Heart right ventricle (tissue), 16 donors: ENCODE results near the gene ITPRID2. TPM values are rescaled to one million over a fixed set of nuclear protein-coding genes. Genes with fewer than 3 reads are reported as not detected.

Experiments
- ATAC-seq, 8 donors: fragments of 200-7000 bp; cut with Tn5 transposase; one replicate each; pipeline ENCODE4 v1.9.1; 2020; ENCODE audit warnings: mild to moderate bottlenecking in 8 of 8, moderate library complexity in 8 of 8, moderate number of reproducible peaks in 1 of 8
- DNase-seq, 2 donors: peaks; one replicate each; pipeline ENCODE4 v3.0.0-alpha.2; 2020
- H3K27ac ChIP-seq, 10 donors: fragments of 200-600 bp; sonication (generic) in 2 of 10; one replicate each; pipeline versions ENCODE4 v1.5.0 to v1.8.0; 2020 to 2022; ENCODE audit warnings: mild to moderate bottlenecking in 3 of 10
- H3K27me3 ChIP-seq, 7 donors: fragments of 200-600 bp; one replicate each; pipeline ENCODE4 v1.8.0; 2021 to 2022; ENCODE audit warnings: mild to moderate bottlenecking in 2 of 7
- H3K36me3 ChIP-seq, 9 donors: fragments of 200-600 bp; sonication (generic) in 1 of 9; one replicate each; pipeline versions ENCODE4 v1.5.0 to v1.8.0; 2020 to 2022; ENCODE audit warnings: mild to moderate bottlenecking in 2 of 9
- H3K4me1 ChIP-seq, 9 donors: fragments of 200-600 bp; sonication (generic) in 1 of 9; one replicate each; pipeline versions ENCODE4 v1.5.0 to v1.8.0; 2020 to 2022; ENCODE audit warnings: mild to moderate bottlenecking in 4 of 9
- H3K4me3 ChIP-seq, 10 donors: fragments of 200-600 bp; sonication (generic) in 2 of 10; one replicate each; pipeline versions ENCODE4 v1.5.0 to v1.8.0; 2020 to 2022; ENCODE audit warnings: mild to moderate bottlenecking in 7 of 10, moderate library complexity in 2 of 10
- H3K9me3 ChIP-seq, 11 donors: fragments of 200-600 bp in 10 of 11; sonication (generic) in 2 of 11; one replicate each; pipeline versions ENCODE4 v1.5.0 to v1.8.0; 2013 to 2022; ENCODE audit warnings: mild to moderate bottlenecking in 2 of 11, control low read depth in 1 of 11, moderate library complexity in 1 of 11
- CTCF ChIP-seq, 9 donors: fragments of 200-600 bp; sonication (generic) in 2 of 9; IDR thresholded peaks; one replicate each; pipeline versions ENCODE4 v1.5.0 to v1.8.0; 2021 to 2022; ENCODE audit warnings: antibody characterized with exemption in 9 of 9, mild to moderate bottlenecking in 5 of 9, moderate library complexity in 1 of 9
- WGBS, 2 donors: extraction: QIAGEN DNeasy Blood & Tissue Kit; methylation state at CpG; one replicate each; pipeline ENCODE4 v1.1.7; 2013; ENCODE audit warnings: inconsistent platforms in 1 of 2; 5-methylcytosine and 5-hydroxymethylcytosine counted together
- intact Hi-C, 10 donors: fragments of 100-400 bp; cut with DNase I; formaldehyde crosslinking; loops; one replicate each; pipeline versions ENCODE4 v1.11.1 to v1.14.2; 2022
- polyA plus RNA-seq, 2 donors: library from polyadenylated mRNA; stranded (reverse); fragments of 200-250 nt; gene quantifications; one replicate each; pipeline ENCODE4 v1.2.3, GENCODE V29; 2013
- total RNA-seq, 10 donors: library from RNA; stranded (reverse); fragmentation: NEBNext Ultra II Directional in 3 of 10; extraction: Animal tissue kit (Norgen Biotek cat#: 25700) in 3 of 10; gene quantifications; one replicate each; pipeline versions ENCODE4 v1.2.1 to v1.2.4, GENCODE V29; 2021 to 2023
- donor health status: Arrhythmogenic right ventricular cardiomyopathy.
- donor health status: ischemic (EF 13 %, LVEDD 7.1; RV severe dilation, severe dysfunction).
- donor health status: healthy with polysubstance abuse.
- donor health status: DM: no; HTN: yes; CAD: no.
- donor health status: DM: no; HTN: no; CAD: no.
- donor health status: ischemic (EF 25% LVEDD 6.9; RV normal size, moderate dysfunction).
- donor health status: ischemic (EF 25% LVEDD 5.7; RV mildly dilated, moderate dysfunction).
- donor health status: healthy.
- donor health status: DM: yes; HTN: yes; CAD: no.
- donor health status: Ischemic cardiomyopathy.
- donor health status: ischemic (EF 35%, LVEDD 5.7; RV mildly dilated, moderate dysfunction).
- donor health status: nonischemic (EF 11% LVEDD 7.7; RV severe dilation, severe dysfunction).
- donor health status: DM: yes; HTN: yes; CAD: no.
- donor health status: PGD.
- donor health status: ischemic (EF 29% LVEDD 5.4; RV normal size, mild dysfunction).
- donor health status: nonischemic (EF 23%, LVEDD 6.1; RV moderate dilation, normal function).

The ITPRID2 gene
- total and polyA plus RNA-seq, 12 donors = 30.6 to 119 (median 67.9) TPM

- Histone ChIP-seq H3K4me1 (peaks cover 0 to 8% (median 0%) of the 10 kb centered on the region in 9 donors), H3K36me3 (no peaks in the 10 kb centered on the region), H3K9me3 (no peaks in the 10 kb centered on the region), H3K4me3 (no peak overlapping the region), H3K27me3 (no peaks in the 10 kb centered on the region), H3K27ac (no peak overlapping the region)
- intact Hi-C loops = no loop called here
- ATAC-seq = no peak
- WGBS, 2 donors = 36 to 39% methylated on average over 2 of the region's 2 CpGs
- no peak for DNase-seq
- TF ChIP-seq CTCF (IDR thresholded peaks at IDR 0.05) = no peak
These were observed 13.1 kb upstream of the ITPRID2 start for GRCh38 chr2:181878448-181878847.

GRCh38 chr2:181879295-181879694, 12.2 kb upstream of the ITPRID2 start:
- Histone ChIP-seq H3K27ac (no peak overlapping the region), H3K9me3 (no peaks in the 10 kb centered on the region), H3K4me3 (no peak overlapping the region), H3K36me3 (no peaks in the 10 kb centered on the region), H3K27me3 (no peaks in the 10 kb centered on the region), H3K4me1 (peaks cover 0 to 8% (median 0%) of the 10 kb centered on the region in 9 donors)
- 93 to 99% methylated on average over 2 of the region's 2 CpGs for WGBS, 2 donors
- no peak for TF ChIP-seq CTCF (IDR thresholded peaks at IDR 0.05)
- ATAC-seq = no peak
- no peak for DNase-seq
- intact Hi-C loops = no loop called here

- Histone ChIP-seq H3K27me3 (no peaks in the 10 kb centered on the region), H3K4me3 (no peak overlapping the region), H3K36me3 (no peaks in the 10 kb centered on the region), H3K4me1 (peaks cover 0 to 21% (median 5%) of the 10 kb centered on the region in 9 donors), H3K9me3 (no peaks in the 10 kb centered on the region), H3K27ac (no peak overlapping the region)
- TF ChIP-seq CTCF (IDR thresholded peaks at IDR 0.05) = no peak
- intact Hi-C loops = loop anchor here in 1 of 10 donors (10.0 kb wide), 1 partner anchor 68 kb away; no protein-coding TSS in a partner anchor
- ATAC-seq (no peak), DNase-seq (no peak)
- WGBS, 2 donors = 87 to 90% methylated on average over 4 of the region's 4 CpGs
These were observed 9.1 kb upstream of the ITPRID2 start for GRCh38 chr2:181882246-181883020.

- 33 to 38% methylated on average over 1 of the region's 1 CpG for WGBS, 2 donors
- intact Hi-C loops = loop anchor here in 1 of 10 donors (10.0 kb wide), 1 partner anchor 70 kb away; no protein-coding TSS in a partner anchor
These were observed 6.9 kb upstream of the ITPRID2 start for GRCh38 chr2:181884601-181885000.

More at GRCh38 chr2:181884601-181885000, 6.9 kb upstream of the ITPRID2 start:
- Histone ChIP-seq H3K27me3 (no peaks in the 10 kb centered on the region), H3K4me3 (no peak overlapping the region), H3K9me3 (no peaks in the 10 kb centered on the region), H3K4me1 (peaks cover 0 to 21% (median 5%) of the 10 kb centered on the region in 9 donors), H3K27ac (no peak overlapping the region), H3K36me3 (no peaks in the 10 kb centered on the region)
- DNase-seq = no peak
- no peak for TF ChIP-seq CTCF (IDR thresholded peaks at IDR 0.05)
- ATAC-seq = no peak
